ENCODE results near the gene PLA2G4E. TPM values are rescaled to one million over a fixed set of nuclear protein-coding genes. Genes with fewer than 3 reads are reported as not detected.

Gene PLA2G4E
- total RNA-seq, 1 donor from 2014 or later = not detected

GRCh38 chr15:41948490-41948889 lies 72.4 kb downstream of the PLA2G4E start:
- ATAC-seq (ENCODE audit: low read depth) = no peak
- no peaks in the 10 kb centered on the region for H3K9me3 Mint-ChIP-seq
- POLR2A ChIA-PET = interaction anchor here (1.0 kb wide), 1 partner anchor 23 kb away, joined by 4 read pairs; no protein-coding TSS in a partner anchor

GRCh38 chr15:41946970-41947369 lies 73.9 kb downstream of the PLA2G4E start:
- Mint-ChIP-seq H3K4me1 (no peaks in the 10 kb centered on the region), H3K9me3 (no peaks in the 10 kb centered on the region), H3K4me3 (no peak overlapping the region), H3K27ac (no peak overlapping the region), H3K36me3 (ENCODE audit: low read depth) (peaks cover 35% of the 10 kb centered on the region), H3K27me3 (no peaks in the 10 kb centered on the region)
- DNase-seq = no peak
- ChIA-PET CTCF (no interaction called here), POLR2A (no interaction called here)
- no peak for ATAC-seq (ENCODE audit: low read depth)
- TF ChIP-seq CTCF (IDR thresholded peaks at IDR 0.05) = no peak
- intact Hi-C loops (cut with micrococcal nuclease) = no loop called here

More at GRCh38 chr15:41948490-41948889, 72.4 kb downstream of the PLA2G4E start:
- H3K36me3 Mint-ChIP-seq (ENCODE audit: low read depth) = peaks cover 37% of the 10 kb centered on the region
- DNase-seq = no peak
- CTCF ChIA-PET = interaction anchor here (0.6 kb wide), 1 partner anchor 34 kb away, joined by 3 read pairs; no protein-coding TSS in a partner anchor
- no peak overlapping the region for H3K27ac Mint-ChIP-seq
- no peak overlapping the region for H3K4me3 Mint-ChIP-seq
- no peak for TF ChIP-seq CTCF (IDR thresholded peaks at IDR 0.05)
- no peaks in the 10 kb centered on the region for H3K4me1 Mint-ChIP-seq
- intact Hi-C loops (cut with micrococcal nuclease) = no loop called here
- no peaks in the 10 kb centered on the region for H3K27me3 Mint-ChIP-seq

GRCh38 chr15:41945731-41946130 lies 75.1 kb downstream of the PLA2G4E start:
- ChIA-PET POLR2A (no interaction called here), CTCF (no interaction called here)
- intact Hi-C loops (cut with micrococcal nuclease) = no loop called here
- H3K27me3 Mint-ChIP-seq = no peaks in the 10 kb centered on the region
- no peaks in the 10 kb centered on the region for H3K4me1 Mint-ChIP-seq
- H3K4me3 Mint-ChIP-seq = no peak overlapping the region
- H3K9me3 Mint-ChIP-seq = no peaks in the 10 kb centered on the region
- peaks cover 36% of the 10 kb centered on the region for H3K36me3 Mint-ChIP-seq (ENCODE audit: low read depth)
- no peak for TF ChIP-seq CTCF (IDR thresholded peaks at IDR 0.05)
- no peak for DNase-seq
- ATAC-seq (ENCODE audit: low read depth) = no peak
- no peak overlapping the region for H3K27ac Mint-ChIP-seq

GRCh38 chr15:41945221-41945620 lies 75.6 kb downstream of the PLA2G4E start:
- H3K4me3 Mint-ChIP-seq = no peak overlapping the region
- no peaks in the 10 kb centered on the region for H3K27me3 Mint-ChIP-seq
- no peak for TF ChIP-seq CTCF (IDR thresholded peaks at IDR 0.05)
- H3K36me3 Mint-ChIP-seq (ENCODE audit: low read depth) = peaks cover 38% of the 10 kb centered on the region
- H3K27ac Mint-ChIP-seq = no peak overlapping the region
- ChIA-PET POLR2A (no interaction called here), CTCF (no interaction called here)
- H3K4me1 Mint-ChIP-seq = no peaks in the 10 kb centered on the region
- DNase-seq (no peak), ATAC-seq (ENCODE audit: low read depth) (no peak)
- intact Hi-C loops (cut with micrococcal nuclease) = no loop called here
- H3K9me3 Mint-ChIP-seq = no peaks in the 10 kb centered on the region

GRCh38 chr15:41944313-41944940 lies 76.4 kb downstream of the PLA2G4E start:
- ATAC-seq (ENCODE audit: low read depth) (no peak), DNase-seq (no peak)
- H3K27me3 Mint-ChIP-seq = no peaks in the 10 kb centered on the region
- intact Hi-C loops (cut with micrococcal nuclease) = no loop called here
- H3K4me3 Mint-ChIP-seq = no peak overlapping the region
- ChIA-PET POLR2A (no interaction called here), CTCF (no interaction called here)
- H3K36me3 Mint-ChIP-seq (ENCODE audit: low read depth) = peaks cover 36% of the 10 kb centered on the region
- no peaks in the 10 kb centered on the region for H3K4me1 Mint-ChIP-seq
- no peak for TF ChIP-seq CTCF (IDR thresholded peaks at IDR 0.05)
- H3K9me3 Mint-ChIP-seq = no peaks in the 10 kb centered on the region
- H3K27ac Mint-ChIP-seq = no peak overlapping the region
